B cell (primary cell): ENCODE measurements around the gene LRRC45. TPM values are rescaled to one million over a fixed set of nuclear protein-coding genes. Genes with fewer than 3 reads are reported as not detected.

Experiments
- ATAC-seq: fragments of 200-7000 bp; cut with Tn5 transposase; one replicate; pipeline ENCODE4 v1.10.0; 2021; ENCODE audit warnings: low read depth, mild to moderate bottlenecking, moderate number of reproducible peaks, moderate library complexity
- CTCF ChIA-PET: fragments of 350-600 bp; sonication (Branson Sonifier 250); formaldehyde crosslinking; loops from one replicate; lab custom pipeline; 2021; ENCODE audit warnings: antibody characterized with exemption, inconsistent platforms; lab: Charles Lee
- POLR2A ChIA-PET: fragments of 350-600 bp; sonication (Branson Sonifier 250); formaldehyde crosslinking; loops from one replicate; lab custom pipeline; 2021; ENCODE audit warnings: antibody characterized with exemption; lab: Charles Lee
- DNase-seq: peaks from one replicate; pipeline ENCODE4 v3.0.0; 2013
- H2AFZ ChIP-seq: 2 replicates; pipeline ENCODE4 v1.6.1; 2012; ENCODE audit warnings: mild to moderate bottlenecking, low read depth, low read length; ENCODE audit not compliant: insufficient read depth, poor library complexity, severe bottlenecking
- H3K27ac ChIP-seq, 2 donors: 1 replicate in 1 of 2; 2 replicates in 1 of 2; pipeline ENCODE4 v1.5.1; 2012 to 2013; ENCODE audit warnings: low read length in 2 of 2, mild to moderate bottlenecking in 2 of 2, moderate library complexity in 1 of 2
- H3K27me3 ChIP-seq, 4 experiments: fragments of 200-600 bp in 1 of 4; sonication (generic) in 1 of 4; replicated peaks in 1 of 4; 1 replicate in 2 of 4; 2 replicates in 2 of 4; pipeline versions ENCODE4 v1.6.1 to v1.7.0; 2013 to 2016; ENCODE audit warnings: low read length in 3 of 4, mild to moderate bottlenecking in 2 of 4, mixed read lengths in 1 of 4, moderate library complexity in 1 of 4; ENCODE audit not compliant: insufficient read depth in 4 of 4, control insufficient read depth in 3 of 4; ENCODE audit errors: control extremely low read depth in 1 of 4
- H3K36me3 ChIP-seq, 2 experiments: replicated peaks in 1 of 2; 1 replicate in 1 of 2; 2 replicates in 1 of 2; pipeline versions ENCODE4 v1.6.1 to v1.7.1; 2013; ENCODE audit warnings: low read length in 1 of 2; ENCODE audit not compliant: insufficient read depth in 2 of 2, control insufficient read depth in 1 of 2; ENCODE audit errors: control extremely low read depth in 1 of 2, extremely low read depth in 1 of 2
- H3K4me1 ChIP-seq, 2 donors: fragments of 200-600 bp in 1 of 2; sonication (generic) in 1 of 2; 1 replicate in 1 of 2; 2 replicates in 1 of 2; pipeline versions ENCODE4 v1.5.1 to v1.6.1; 2013 to 2017; ENCODE audit warnings: low read length in 2 of 2; ENCODE audit not compliant: control insufficient read depth in 2 of 2, insufficient read depth in 2 of 2
- H3K4me2 ChIP-seq: replicated peaks from 2 replicates; pipeline ENCODE3; 2012; ENCODE audit warnings: mild to moderate bottlenecking, low read depth, low read length; ENCODE audit not compliant: poor library complexity, severe bottlenecking
- H3K4me3 ChIP-seq, 5 experiments: fragments of 200-600 bp in 1 of 5; sonication (generic) in 1 of 5; 1 replicate in 3 of 5; 2 replicates in 2 of 5; pipeline versions ENCODE4 v1.5.1 to v1.7.0; 2011 to 2016; ENCODE audit warnings: low read length in 4 of 5, mild to moderate bottlenecking in 4 of 5, low read depth in 2 of 5, control low read depth in 1 of 5, moderate library complexity in 1 of 5; ENCODE audit not compliant: insufficient read depth in 1 of 5; ENCODE audit errors: control extremely low read depth in 1 of 5, extremely low read depth in 1 of 5
- H3K79me2 ChIP-seq: fragments of 200-600 bp; sonication (generic); one replicate; pipeline ENCODE4 v1.6.0; 2016; ENCODE audit warnings: low read length; ENCODE audit not compliant: control insufficient read depth, insufficient read depth
- H3K9ac ChIP-seq: fragments of 200-600 bp; sonication (generic); 2 replicates; pipeline ENCODE4 v1.6.1; 2017; ENCODE audit warnings: mild to moderate bottlenecking, low read length, moderate library complexity
- H3K9me3 ChIP-seq, 3 donors: one replicate each; pipeline versions ENCODE4 v1.6.1 to v1.7.1; 2013; ENCODE audit warnings: low read length in 2 of 3; ENCODE audit not compliant: control insufficient read depth in 2 of 3, insufficient read depth in 1 of 3; ENCODE audit errors: control extremely low read depth in 1 of 3
- H4K20me1 ChIP-seq: 2 replicates; pipeline ENCODE4 v1.6.0; 2012; ENCODE audit warnings: mild to moderate bottlenecking, low read length; ENCODE audit not compliant: insufficient read depth, control insufficient read depth, poor library complexity, severe bottlenecking
- H3K27ac Mint-ChIP-seq: one replicate; pipeline ENCODE4 v1.8.0; 2021; ENCODE audit warnings: mixed read lengths
- H3K27me3 Mint-ChIP-seq: one replicate; pipeline ENCODE4 v1.8.0; 2021; ENCODE audit warnings: mixed read lengths
- H3K4me1 Mint-ChIP-seq: one replicate; pipeline ENCODE4 v1.8.0; 2021; ENCODE audit warnings: mixed read lengths
- H3K4me3 Mint-ChIP-seq: one replicate; pipeline ENCODE4 v1.8.0; 2021; ENCODE audit warnings: mixed read lengths
- H3K9me3 Mint-ChIP-seq: one replicate; pipeline ENCODE4 v1.8.0; 2022; ENCODE audit warnings: mixed read lengths; ENCODE audit not compliant: insufficient read depth
- CTCF ChIP-seq: fragments of 200-600 bp; IDR thresholded peaks from one replicate; pipeline ENCODE4 v1.8.0; 2022; ENCODE audit warnings: antibody characterized with exemption, mild to moderate bottlenecking
- EZH2 ChIP-seq: IDR thresholded peaks from 2 replicates; pipeline ENCODE4 v1.6.1; 2012; ENCODE audit warnings: borderline replicate concordance, low read depth, mild to moderate bottlenecking, moderate library complexity, low read length; ENCODE audit not compliant: insufficient read depth, poor library complexity, severe bottlenecking
- WGBS: methylation state at CpG from one replicate; pipeline ENCODE4 v1.1.5; 2013; ENCODE audit warnings: missing lambda C conversion rate; ENCODE audit not compliant: insufficient coverage; 5-methylcytosine and 5-hydroxymethylcytosine counted together
- intact Hi-C: fragments of 100-400 bp; cut with micrococcal nuclease; formaldehyde crosslinking; loops from one replicate; pipeline ENCODE4 v1.10.0; 2022
- polyA plus RNA-seq: library from polyadenylated mRNA; depleted of rRNA; stranded (reverse); fragments of >200 nt; gene quantifications from 2 replicates; pipeline ENCODE4 v1.2.3, GENCODE V29; 2012
- total RNA-seq, 2 donors: library from RNA; stranded (reverse); fragments of 120-200 nt in 1 of 2; gene quantifications; 1 replicate in 1 of 2; 2 replicates in 1 of 2; pipeline versions ENCODE4 v1.2.3 to v1.2.4, GENCODE V29; 2013 to 2022

The LRRC45 gene
- total and polyA plus RNA-seq, 2 donors (not counting 1 experiment from before 2014, with no cell fraction given), result 19.4 to 19.6 TPM

GRCh38 chr17:82049521-82049971 is 26.4 kb downstream of the LRRC45 start:
- TF ChIP-seq CTCF, result no peak
- no peak for TF ChIP-seq EZH2
- Histone ChIP-seq H3K27me3 (no peaks in the 10 kb centered on the region), H3K4me3 (no peak overlapping the region), H3K4me1 (peaks cover 20 to 34% of the 10 kb centered on the region in 2 donors), H3K36me3 (peaks cover 0 to 12% of the 10 kb centered on the region in 2 experiments), H3K27ac (no peak overlapping the region), H3K9me3 (no peaks in the 10 kb centered on the region), H3K4me2 (no peak overlapping the region), H4K20me1 (peaks cover 19% of the 10 kb centered on the region), H3K9ac (no peak overlapping the region), H3K79me2 (peaks cover 29% of the 10 kb centered on the region), H2AFZ (no peak overlapping the region)
- 89% methylated on average over 15 of the region's 16 CpGs for WGBS
- POLR2A ChIA-PET, result interaction anchor here (0.8 kb wide), 1 partner anchor 16 kb away, joined by 3 read pairs; the partner anchor contains the start of gene DUS1L
- Mint-ChIP-seq H3K4me3 (peak overlapping the region; percentile 54), H3K27ac (no peak overlapping the region), H3K4me1 (peaks cover 14% of the 10 kb centered on the region), H3K27me3 (no peaks in the 10 kb centered on the region), H3K9me3 (no peaks in the 10 kb centered on the region)
- intact Hi-C loops, result no loop called here
- DNase-seq, result no peak
- CTCF ChIA-PET, result interaction anchor here (1.0 to 1.7 kb wide), 2 partner anchors 12 to 19 kb away, joined by 3 to 6 read pairs; partner anchors contain the start of gene DCXR
- ATAC-seq, result no peak

GRCh38 chr17:82050152-82050760 is 27.2 kb downstream of the LRRC45 start:
- Mint-ChIP-seq H3K4me3 (peak overlapping the region; percentile 84), H3K4me1 (peaks cover 14% of the 10 kb centered on the region), H3K27me3 (no peaks in the 10 kb centered on the region), H3K27ac (peak overlapping the region; percentile 86), H3K9me3 (no peaks in the 10 kb centered on the region)
- no peak for TF ChIP-seq CTCF
- TF ChIP-seq EZH2, result no peak
- no peaks in the 10 kb centered on the region for H3K9me3 ChIP-seq
- ATAC-seq (no peak), DNase-seq (no peak)
- peaks cover 29% of the 10 kb centered on the region for H3K79me2 ChIP-seq
- intact Hi-C loops, result loop anchor here (2.0 kb wide), 1 partner anchor 27 kb away; the partner anchor contains the start of genes CENPX and LRRC45
- H3K4me2 ChIP-seq, result peak overlapping the region; percentile 90
- no peak overlapping the region for H3K4me3 ChIP-seq
- H3K27me3 ChIP-seq, result no peaks in the 10 kb centered on the region
- ChIA-PET POLR2A (interaction anchor here (0.8 kb wide), 1 partner anchor 16 kb away, joined by 3 read pairs; the partner anchor contains the start of gene DUS1L), CTCF (interaction anchor here (1.0 to 1.7 kb wide), 2 partner anchors 12 to 20 kb away, joined by 3 to 6 read pairs; partner anchors contain the start of gene DCXR)
- peaks cover 0 to 19% of the 10 kb centered on the region in 2 experiments for H3K36me3 ChIP-seq
- no peak overlapping the region for H3K9ac ChIP-seq
- H2AFZ ChIP-seq, result no peak overlapping the region
- H4K20me1 ChIP-seq, result peaks cover 19% of the 10 kb centered on the region
- WGBS, result 95% methylated on average over 28 of the region's 28 CpGs
- H3K4me1 ChIP-seq, result peaks cover 20 to 34% of the 10 kb centered on the region in 2 donors
- H3K27ac ChIP-seq, result no peak overlapping the region
